PFSK-1 (cell line): Measurements from ENCODE around the gene ORC1.

Source experiments
- FOXP2 ChIP-seq: optimal IDR thresholded peaks from 2 replicates; pipeline ENCODE3; 2011; ENCODE audit warnings: borderline replicate concordance, control low read depth, inconsistent platforms; ENCODE audit not compliant: insufficient read depth; ENCODE audit errors: extremely low read length, extremely low read depth
- POLR2AphosphoS5 ChIP-seq: IDR thresholded peaks from 2 replicates; pipeline ENCODE4 v1.6.1; 2012; ENCODE audit warnings: low read depth, mild to moderate bottlenecking, control low read depth, low read length, moderate library complexity
- SIN3A ChIP-seq: IDR thresholded peaks from 2 replicates; pipeline ENCODE4 v1.6.1; 2012; ENCODE audit warnings: mild to moderate bottlenecking, low read length, moderate library complexity, borderline replicate concordance; ENCODE audit not compliant: insufficient read depth
- TF ChIP-seq, protein P1 (sequence below), 2 experiments: IDR thresholded peaks; 2 replicates each; pipeline versions ENCODE4 v1.6.1 to v1.8.0; 2011 to 2012; ENCODE audit warnings: low read depth in 2 of 2, low read length in 2 of 2, control low read depth in 1 of 2, inconsistent platforms in 1 of 2, mild to moderate bottlenecking in 1 of 2, moderate library complexity in 1 of 2; ENCODE audit not compliant: insufficient read depth in 1 of 2

DNA sequence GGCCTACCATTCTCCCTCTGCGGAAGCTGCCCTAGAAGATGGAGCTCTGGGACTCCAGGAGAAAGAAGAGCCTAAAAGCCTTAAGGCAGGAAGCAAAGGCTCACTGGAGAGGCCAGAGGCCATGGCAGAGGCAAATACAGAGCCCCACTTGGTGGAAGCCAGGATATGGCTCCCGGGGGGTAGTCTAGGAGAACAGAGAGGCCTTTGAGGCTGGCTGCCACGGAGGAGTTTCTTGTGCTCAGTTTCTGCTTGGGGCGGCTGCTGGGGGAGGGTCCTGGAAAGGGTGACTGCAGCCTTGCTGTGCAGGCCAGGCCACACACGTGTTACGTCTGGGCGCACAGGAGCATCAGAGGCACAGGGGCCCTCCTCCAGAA lies 43.6 kb downstream of the ORC1 start:
- TF ChIP-seq, protein P1, sequence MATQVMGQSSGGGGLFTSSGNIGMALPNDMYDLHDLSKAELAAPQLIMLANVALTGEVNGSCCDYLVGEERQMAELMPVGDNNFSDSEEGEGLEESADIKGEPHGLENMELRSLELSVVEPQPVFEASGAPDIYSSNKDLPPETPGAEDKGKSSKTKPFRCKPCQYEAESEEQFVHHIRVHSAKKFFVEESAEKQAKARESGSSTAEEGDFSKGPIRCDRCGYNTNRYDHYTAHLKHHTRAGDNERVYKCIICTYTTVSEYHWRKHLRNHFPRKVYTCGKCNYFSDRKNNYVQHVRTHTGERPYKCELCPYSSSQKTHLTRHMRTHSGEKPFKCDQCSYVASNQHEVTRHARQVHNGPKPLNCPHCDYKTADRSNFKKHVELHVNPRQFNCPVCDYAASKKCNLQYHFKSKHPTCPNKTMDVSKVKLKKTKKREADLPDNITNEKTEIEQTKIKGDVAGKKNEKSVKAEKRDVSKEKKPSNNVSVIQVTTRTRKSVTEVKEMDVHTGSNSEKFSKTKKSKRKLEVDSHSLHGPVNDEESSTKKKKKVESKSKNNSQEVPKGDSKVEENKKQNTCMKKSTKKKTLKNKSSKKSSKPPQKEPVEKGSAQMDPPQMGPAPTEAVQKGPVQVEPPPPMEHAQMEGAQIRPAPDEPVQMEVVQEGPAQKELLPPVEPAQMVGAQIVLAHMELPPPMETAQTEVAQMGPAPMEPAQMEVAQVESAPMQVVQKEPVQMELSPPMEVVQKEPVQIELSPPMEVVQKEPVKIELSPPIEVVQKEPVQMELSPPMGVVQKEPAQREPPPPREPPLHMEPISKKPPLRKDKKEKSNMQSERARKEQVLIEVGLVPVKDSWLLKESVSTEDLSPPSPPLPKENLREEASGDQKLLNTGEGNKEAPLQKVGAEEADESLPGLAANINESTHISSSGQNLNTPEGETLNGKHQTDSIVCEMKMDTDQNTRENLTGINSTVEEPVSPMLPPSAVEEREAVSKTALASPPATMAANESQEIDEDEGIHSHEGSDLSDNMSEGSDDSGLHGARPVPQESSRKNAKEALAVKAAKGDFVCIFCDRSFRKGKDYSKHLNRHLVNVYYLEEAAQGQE (IDR thresholded peaks at IDR 0.05; ENCODE audit: insufficient read depth in 1 of 2, low read depth in 2 of 2, low read length in 2 of 2): no peak
- TF ChIP-seq FOXP2 (no peak), SIN3A (no peak), POLR2AphosphoS5 (no peak)
